CD14-positive monocyte (primary cell): ENCODE data around the gene RPL26. TPM values are rescaled to one million over a fixed set of nuclear protein-coding genes. Genes with fewer than 3 reads are reported as not detected.
A peak's percentile ranks its signal among the peaks of the same experiment; 100 is the strongest.

Source experiments
- DNase-seq, 3 donors: peaks; one replicate each; pipeline ENCODE4 v3.0.0-alpha.2; 2011 to 2022
- H2AFZ ChIP-seq: 2 replicates; pipeline ENCODE4 v1.6.0; 2012; ENCODE audit warnings: mild to moderate bottlenecking, low read depth, low read length, inconsistent platforms; ENCODE audit not compliant: insufficient read depth, poor library complexity, severe bottlenecking
- H3K27ac ChIP-seq, 2 donors: 1 replicate in 1 of 2; 2 replicates in 1 of 2; pipeline ENCODE4 v1.5.1; 2012 to 2013; ENCODE audit warnings: low read length in 2 of 2, control low read depth in 1 of 2, inconsistent platforms in 1 of 2, low read depth in 1 of 2, mild to moderate bottlenecking in 1 of 2
- H3K27me3 ChIP-seq, 2 donors: one replicate each; pipeline versions ENCODE4 v1.6.0 to v1.6.1; 2011 to 2013; ENCODE audit warnings: low read length in 2 of 2; ENCODE audit not compliant: control insufficient read depth in 2 of 2, insufficient read depth in 2 of 2
- H3K36me3 ChIP-seq, 2 donors: replicated peaks in 1 of 2; 1 replicate in 1 of 2; 2 replicates in 1 of 2; pipeline versions ENCODE4 v1.5.1 to v1.6.1; 2012 to 2013; ENCODE audit warnings: low read length in 2 of 2, control low read depth in 1 of 2, inconsistent platforms in 1 of 2, mild to moderate bottlenecking in 1 of 2; ENCODE audit not compliant: insufficient read depth in 2 of 2, control insufficient read depth in 1 of 2
- H3K4me1 ChIP-seq, 2 donors: 1 replicate in 1 of 2; 2 replicates in 1 of 2; pipeline versions ENCODE4 v1.5.1 to v1.6.1; 2012 to 2013; ENCODE audit warnings: low read length in 2 of 2, control low read depth in 1 of 2, inconsistent platforms in 1 of 2, mild to moderate bottlenecking in 1 of 2, moderate library complexity in 1 of 2; ENCODE audit not compliant: insufficient read depth in 2 of 2, control insufficient read depth in 1 of 2
- H3K4me2 ChIP-seq: replicated peaks from 2 replicates; pipeline ENCODE3; 2012; ENCODE audit warnings: low read length, moderate library complexity, mild to moderate bottlenecking; ENCODE audit not compliant: poor library complexity, severe bottlenecking; ENCODE audit errors: extremely low read depth
- H3K4me3 ChIP-seq, 3 experiments: fragments of 200-600 bp in 1 of 3; sonication (generic) in 1 of 3; replicated peaks in 1 of 3; 1 replicate in 2 of 3; 2 replicates in 1 of 3; pipeline ENCODE4 v1.5.1; 2011 to 2013; ENCODE audit warnings: low read length in 3 of 3, mild to moderate bottlenecking in 3 of 3, control low read depth in 2 of 3, low read depth in 2 of 3, inconsistent platforms in 1 of 3, moderate library complexity in 1 of 3
- H3K79me2 ChIP-seq: 2 replicates; pipeline ENCODE4 v1.6.0; 2012; ENCODE audit warnings: mild to moderate bottlenecking, control low read depth, inconsistent platforms, low read length, moderate library complexity; ENCODE audit not compliant: insufficient read depth
- H3K9ac ChIP-seq: 2 replicates; pipeline ENCODE4 v1.6.0; 2017; ENCODE audit warnings: low read length, mild to moderate bottlenecking; ENCODE audit not compliant: insufficient read depth, poor library complexity, severe bottlenecking
- H3K9me3 ChIP-seq, 2 donors: replicated peaks in 1 of 2; 1 replicate in 1 of 2; 2 replicates in 1 of 2; pipeline versions ENCODE4 v1.5.1 to v1.6.1; 2012 to 2013; ENCODE audit warnings: low read length in 2 of 2, control low read depth in 1 of 2; ENCODE audit not compliant: control insufficient read depth in 1 of 2, insufficient read depth in 1 of 2
- H4K20me1 ChIP-seq: 2 replicates; pipeline ENCODE4 v1.6.0; 2012; ENCODE audit warnings: mild to moderate bottlenecking, low read length, control low read depth, moderate library complexity; ENCODE audit not compliant: insufficient read depth
- H3K27ac Mint-ChIP-seq, 7 donors: one replicate each; pipeline ENCODE4 v1.8.0; 2020; ENCODE audit warnings: mild to moderate bottlenecking in 7 of 7, mixed read lengths in 7 of 7, moderate library complexity in 6 of 7, inconsistent platforms in 2 of 7
- H3K27me3 Mint-ChIP-seq, 3 donors: one replicate each; pipeline ENCODE4 v1.8.0; 2021 to 2022; ENCODE audit warnings: low read depth in 3 of 3, mild to moderate bottlenecking in 3 of 3, mixed read lengths in 3 of 3, moderate library complexity in 3 of 3, inconsistent platforms in 1 of 3
- H3K36me3 Mint-ChIP-seq, 2 donors: one replicate each; pipeline ENCODE4 v1.8.0; 2020; ENCODE audit warnings: mixed read lengths in 2 of 2, inconsistent platforms in 1 of 2, mild to moderate bottlenecking in 1 of 2
- H3K4me1 Mint-ChIP-seq: one replicate; pipeline ENCODE4 v1.8.0; 2020; ENCODE audit warnings: mild to moderate bottlenecking, mixed read lengths
- H3K4me3 Mint-ChIP-seq, 2 donors: one replicate each; pipeline ENCODE4 v1.8.0; 2020; ENCODE audit warnings: mild to moderate bottlenecking in 2 of 2, mixed read lengths in 2 of 2, moderate library complexity in 1 of 2
- H3K9me3 Mint-ChIP-seq, 7 donors: one replicate each; pipeline ENCODE4 v1.8.0; 2020 to 2022; ENCODE audit warnings: mixed read lengths in 7 of 7, mild to moderate bottlenecking in 6 of 7, moderate library complexity in 6 of 7, inconsistent platforms in 2 of 7
- CTCF ChIP-seq: fragments of 200-600 bp; IDR thresholded peaks from one replicate; pipeline ENCODE4 v1.8.0; 2022; ENCODE audit warnings: antibody characterized with exemption, mild to moderate bottlenecking
- WGBS: methylation state at CpG from one replicate; pipeline ENCODE4 v1.1.5; 2013; ENCODE audit warnings: missing lambda C conversion rate; ENCODE audit not compliant: insufficient coverage; 5-methylcytosine and 5-hydroxymethylcytosine counted together
- intact Hi-C, 2 donors: fragments of 100-400 bp; cut with micrococcal nuclease; formaldehyde crosslinking; loops; one replicate each; pipeline versions ENCODE4 v1.15.0 to v1.15.1; 2023
- polyA minus RNA-seq: library from RNA; depleted of rRNA, polyadenylated mRNA; stranded (reverse); fragments of >200 nt; gene quantifications from 2 replicates; pipeline ENCODE4 v1.2.3, GENCODE V29; 2012
- polyA plus RNA-seq, 3 donors: library from polyadenylated mRNA; depleted of rRNA in 1 of 3; unstranded in 2 of 3; stranded (reverse) in 1 of 3; fragments of 300-500 nt in 2 of 3; fragments of >200 nt in 1 of 3; fragmentation: Illumina TruSeq in 2 of 3; gene quantifications; 1 replicate in 2 of 3; 2 replicates in 1 of 3; pipeline ENCODE4 v1.2.3, GENCODE V29; 2012 to 2021
- total RNA-seq, 12 experiments: library from RNA in 1 of 12; stranded (reverse) in 1 of 12; fragments of 120-200 nt in 1 of 12; gene quantifications; one replicate each; pipeline ENCODE4 v1.2.4 and lab custom pipeline; 2013 to 2026; ENCODE audit warnings: mixed read lengths in 6 of 12, inconsistent platforms in 1 of 12

Gene RPL26
- 6,582 TPM for total RNA-seq (2013)
- polyA plus RNA-seq (1,000 to 10,000 TPM in 1 of 3 donors, 100 to 1,000 TPM in 2; 859 to 4,469 (median 884) TPM), polyA minus RNA-seq (1,178 and 1,924 TPM in 2 replicates), total RNA-seq (lab: John Stamatoyannopoulos, UW) (29.8 to 143 (median 105) reads per million in 11 experiments)

- H3K79me2 ChIP-seq = peaks cover 38% of the 10 kb centered on the region
- intact Hi-C loops = loop anchor here (5.0 to 10.0 kb wide), 3 partner anchors 54 to 402 kb away; partner anchors contain the start of genes CCDC42 (in 2 of the 2) and NDEL1 (in 1 of the 2)
- H3K9me3 Mint-ChIP-seq = no peaks in the 10 kb centered on the region
- H3K36me3 Mint-ChIP-seq = peaks cover 33 to 36% of the 10 kb centered on the region in 2 donors
- H3K4me3 Mint-ChIP-seq = peak within 1 kb of the TSS; percentile 95 to 98
- H3K27me3 ChIP-seq = no peaks in the 10 kb centered on the region
- H3K9me3 ChIP-seq = no peaks in the 10 kb centered on the region
- peak within 1 kb of the TSS; percentile 72 to 89 (median 74) for H3K4me3 ChIP-seq
- peaks cover 28 to 34% of the 10 kb centered on the region in 2 donors for H3K4me1 ChIP-seq
- TF ChIP-seq CTCF = peak; percentile 100
- peak within 1 kb of the TSS; percentile 60 to 79 for H3K27ac ChIP-seq
- peak within 1 kb of the TSS; percentile 89 to 95 (median 93) for H3K27ac Mint-ChIP-seq
- no peaks in the 10 kb centered on the region for H3K27me3 Mint-ChIP-seq
- H2AFZ ChIP-seq = peak within 1 kb of the TSS; percentile 94
- peaks cover 33 to 34% of the 10 kb centered on the region in 2 donors for H3K36me3 ChIP-seq
- peak within 1 kb of the TSS; percentile 97 for H3K4me2 ChIP-seq
- H4K20me1 ChIP-seq = peaks cover 39% of the 10 kb centered on the region
- WGBS = under 1% methylated on average over 47 of the region's 55 CpGs
- peak within 1 kb of the TSS; percentile 80 for H3K9ac ChIP-seq
- peaks cover 34% of the 10 kb centered on the region for H3K4me1 Mint-ChIP-seq
- DNase-seq = peak; percentile 96 to 99 (median 97)
These were observed at the start of gene RPL26 for GRCh38 chr17:8383143-8383822. RPL26 (minus strand) TSS chr17:8383193; CDS start chr17:8382310, 883 bp downstream.

- intact Hi-C loops = no loop called here
- no peaks in the 10 kb centered on the region for H3K9me3 ChIP-seq
- no peak overlapping the region for H2AFZ ChIP-seq
- H3K9ac ChIP-seq = no peak overlapping the region
- H3K4me1 ChIP-seq = peaks cover 5 to 8% of the 10 kb centered on the region in 2 donors
- no peak overlapping the region for H3K27ac ChIP-seq
- no peak overlapping the region for H3K4me3 ChIP-seq
- H3K27me3 ChIP-seq = no peaks in the 10 kb centered on the region
- DNase-seq = no peak
- H3K27me3 Mint-ChIP-seq = peaks cover 0 to 7% (median 2%) of the 10 kb centered on the region in 3 donors
- peak overlapping the region in 4 of 7 donors; percentile 24 to 64 (median 43) for H3K27ac Mint-ChIP-seq
- H4K20me1 ChIP-seq = no peaks in the 10 kb centered on the region
- H3K79me2 ChIP-seq = peaks cover 1% of the 10 kb centered on the region
- no peaks in the 10 kb centered on the region for H3K9me3 Mint-ChIP-seq
- H3K4me1 Mint-ChIP-seq = peaks cover 7% of the 10 kb centered on the region
- WGBS = 95% methylated on average over 5 of the region's 7 CpGs
- no peak for TF ChIP-seq CTCF
- H3K36me3 ChIP-seq = no peaks in the 10 kb centered on the region
- peaks cover 2 to 10% of the 10 kb centered on the region in 2 donors for H3K36me3 Mint-ChIP-seq
- no peak overlapping the region for H3K4me3 Mint-ChIP-seq
- no peak overlapping the region for H3K4me2 ChIP-seq
These were observed 48.0 kb upstream of the RPL26 start for GRCh38 chr17:8430966-8431365.
